ENCODE results near the gene WNT9B.

Gene WNT9B

GRCh38 chr17:46859996-46860395 lies 8.6 kb downstream of the WNT9B start:
- DNase-seq, result no peak

- DNase-seq, result no peak
Measured at GRCh38 chr17:46862949-46863348, 11.6 kb downstream of the WNT9B start.

GRCh38 chr17:46863383-46864121 lies 12.2 kb downstream of the WNT9B start:
- DNase-seq, result no peak

- DNase-seq, result peak in 1 of 2 experiments; percentile 26
Measured at GRCh38 chr17:46865100-46865499, 13.7 kb downstream of the WNT9B start.

GRCh38 chr17:46866325-46866724 lies 14.9 kb downstream of the WNT9B start:
- no peak for DNase-seq

GRCh38 chr17:46866747-46867146 lies 15.4 kb downstream of the WNT9B start:
- no peak for DNase-seq

GRCh38 chr17:46868689-46869187 lies 17.4 kb downstream of the WNT9B start:
- no peak for DNase-seq

GRCh38 chr17:46869296-46869695 lies 17.9 kb downstream of the WNT9B start:
- DNase-seq, result no peak

GRCh38 chr17:46869975-46870803 lies 18.8 kb downstream of the WNT9B start:
- DNase-seq, result no peak

GRCh38 chr17:46872421-46872820 lies 21.0 kb downstream of the WNT9B start:
- DNase-seq, result no peak

GRCh38 chr17:46873941-46874645 lies 22.7 kb downstream of the WNT9B start:
- DNase-seq, result no peak

GRCh38 chr17:46874906-46875305 lies 23.5 kb downstream of the WNT9B start:
- no peak for DNase-seq

- DNase-seq, result no peak
Measured at GRCh38 chr17:46875849-46876352, 24.5 kb downstream of the WNT9B start.

- DNase-seq, result peak; percentile 72 to 74
Measured at GRCh38 chr17:46876353-46876887, 25.0 kb downstream of the WNT9B start.

- no peak for DNase-seq
Measured at GRCh38 chr17:46876926-46877325, 25.5 kb downstream of the WNT9B start.

- no peak for DNase-seq
Measured at GRCh38 chr17:46877466-46877865, 26.1 kb downstream of the WNT9B start.

GRCh38 chr17:46878055-46878454 lies 26.7 kb downstream of the WNT9B start:
- DNase-seq, result no peak

- DNase-seq, result no peak
Measured at GRCh38 chr17:46879101-46879500, 27.7 kb downstream of the WNT9B start.

GRCh38 chr17:46881015-46881414 lies 29.6 kb downstream of the WNT9B start:
- DNase-seq, result no peak

- no peak for DNase-seq
Measured at GRCh38 chr17:46882666-46883065, 31.3 kb downstream of the WNT9B start.

GRCh38 chr17:46883871-46884520 lies 32.6 kb downstream of the WNT9B start:
- no peak for DNase-seq

GRCh38 chr17:46884552-46884951 lies 33.2 kb downstream of the WNT9B start:
- DNase-seq, result no peak
